ENCODE measurements around the gene OR51Q1. TPM values are rescaled to one million over a fixed set of nuclear protein-coding genes. Genes with fewer than 3 reads are reported as not detected.

OR51Q1 gene
- total RNA-seq, 1 experiment from 2014 or later, result not detected

DNA sequence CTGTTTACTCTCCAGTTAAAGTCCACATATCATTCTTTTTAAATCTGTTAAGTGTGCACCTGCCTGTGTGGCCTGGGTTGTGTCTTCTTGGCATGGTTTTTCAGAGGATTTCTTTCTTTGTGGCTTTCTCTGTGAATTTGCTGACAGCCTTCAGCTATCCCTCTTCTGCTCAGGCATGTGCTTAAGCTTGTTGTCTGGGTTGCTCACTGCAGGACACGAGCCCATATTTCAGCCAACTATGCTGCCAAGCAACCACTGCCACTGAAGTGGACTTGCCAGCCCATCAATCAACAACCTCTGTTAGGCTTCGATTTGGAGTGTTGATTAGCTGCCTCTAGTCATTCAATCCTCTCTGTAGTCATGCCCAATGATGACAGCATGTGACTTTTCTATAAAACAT lies 45.6 kb downstream of the OR51Q1 start:
- no peak overlapping the region for H3K4me3 ChIP-seq (ENCODE audit: low read length)
- no peaks in the 10 kb centered on the region for H3K9me2 ChIP-seq (replicated peaks; ENCODE audit: low read length)
- H3K4me2 ChIP-seq (ENCODE audit: low read length), result no peak overlapping the region
- H3K27me3 ChIP-seq (ENCODE audit: low read length), result peaks cover 4% of the 10 kb centered on the region; the same call in 1 of the 2 replicates
- DNase-seq (no peak), ATAC-seq (no peak)
- no peaks in the 10 kb centered on the region for H3K79me2 ChIP-seq (ENCODE audit: low read length)
- CTCF ChIA-PET, result no interaction called here
- H3K9me3 ChIP-seq (ENCODE audit: low read length), result no peaks in the 10 kb centered on the region
- H3K9ac ChIP-seq (ENCODE audit: low read length), result no peak overlapping the region
- TF ChIP-seq CTCF (conservative IDR thresholded peaks at IDR 0.05; ENCODE audit: low read depth, low read length), result no peak
- no peak for TF ChIP-seq EZH2phosphoT487 (IDR thresholded peaks at IDR 0.05; ENCODE audit: borderline replicate concordance, low read length)
- TF ChIP-seq EZH2 (IDR thresholded peaks at IDR 0.05; ENCODE audit: low read length, unreplicated experiment), result no peak
- H4K20me1 ChIP-seq (ENCODE audit: low read length), result no peaks in the 10 kb centered on the region
- no peak overlapping the region for H3K27ac ChIP-seq (ENCODE audit: low read length)
- no peaks in the 10 kb centered on the region for H3K4me1 ChIP-seq (ENCODE audit: insufficient read depth, low read length)
- intact Hi-C loops (cut with micrococcal nuclease), result no loop called here
- no peak overlapping the region for H2AFZ ChIP-seq (ENCODE audit: low read length)
- POLR2A ChIA-PET (ENCODE audit: unreplicated experiment), result no interaction called here
- H3F3A ChIP-seq (ENCODE audit: low read length, unreplicated experiment), result no peaks in the 10 kb centered on the region
- H3K36me3 ChIP-seq (ENCODE audit: low read depth, low read length), result no peaks in the 10 kb centered on the region
- BruUV-seq (replicated peaks), result no TSS peak

Other genes with a start within 250 kb of the OR51Q1 start
- gene OR51V1, start 221.4 kb upstream of the OR51Q1 start, total RNA-seq (2014; rRNA removed), result not detected in 2 replicates
- gene HBB, start 195.0 kb upstream of the OR51Q1 start, total RNA-seq (2014; rRNA removed), result not detected in 2 replicates
- not detected in 2 replicates for gene HBD, start 187.6 kb upstream of the OR51Q1 start, total RNA-seq (2014; rRNA removed)
- not detected in 2 replicates for gene HBG1, start 172.3 kb upstream of the OR51Q1 start, total RNA-seq (2014; rRNA removed)
- not detected in 2 replicates for gene HBG2, start 167.3 kb upstream of the OR51Q1 start, total RNA-seq (2014; rRNA removed)
- gene HBE1, start 152.2 kb upstream of the OR51Q1 start, total RNA-seq (2014; rRNA removed), result 0.35 and 0.62 TPM in 2 replicates
- 0.11 TPM in 1 of 2 replicates, not detected in the other for gene OR51B4, start 120.2 kb upstream of the OR51Q1 start, total RNA-seq (2014; rRNA removed)
- 0.11 TPM in 1 of 2 replicates, not detected in the other for gene OR51B2, start 97.8 kb upstream of the OR51Q1 start, total RNA-seq (2014; rRNA removed)
- 0.63 and 1.7 TPM in 2 replicates for gene OR51B5, start 78.6 kb upstream of the OR51Q1 start, total RNA-seq (2014; rRNA removed)
- not detected in 2 replicates for gene OR51B6, start 70.6 kb upstream of the OR51Q1 start, total RNA-seq (2014; rRNA removed)
- not detected in 2 replicates for gene OR51M1, start 38.3 kb upstream of the OR51Q1 start, total RNA-seq (2014; rRNA removed)
- gene OR51I1, start 19.4 kb downstream of the OR51Q1 start, total RNA-seq (2014; rRNA removed), result not detected in 2 replicates
- not detected in 2 replicates for gene OR51I2, start 27.2 kb downstream of the OR51Q1 start, total RNA-seq (2014; rRNA removed)
- gene OR52D1, start 66.6 kb downstream of the OR51Q1 start, total RNA-seq (2014; rRNA removed), result not detected in 2 replicates
- gene UBQLN3, start 87.8 kb downstream of the OR51Q1 start, total RNA-seq (2014; rRNA removed), result not detected in 2 replicates
- gene UBQLNL, start 94.6 kb downstream of the OR51Q1 start, total RNA-seq (2014; rRNA removed), result not detected in 2 replicates
- gene OR52H1, start 126.4 kb downstream of the OR51Q1 start, total RNA-seq (2014; rRNA removed), result not detected in 2 replicates
- gene OR52B6, start 158.8 kb downstream of the OR51Q1 start, total RNA-seq (2014; rRNA removed), result not detected in 2 replicates
- gene TRIM6, start 174.5 kb downstream of the OR51Q1 start, total RNA-seq (2014; rRNA removed), result 10.1 and 12.6 TPM in 2 replicates
- 1.3 and 1.6 TPM in 2 replicates for gene TRIM34, start 202.9 kb downstream of the OR51Q1 start, total RNA-seq (2014; rRNA removed)